Ramos (cell line): ENCODE data around the gene PSG11.
"Not testable (repeated sequence)": the region's sequence is repeated elsewhere in the genome, so short reads cannot be mapped to it uniquely, and the experiment has no call there.

ENCODE experiments used
- in situ Hi-C: fragments of 300-500 bp; cut with MboI; formaldehyde crosslinking; loops from one replicate; pipeline ENCODE4 v1.14.3; 2022; ENCODE audit warnings: low sequenced_read_pairs; ENCODE audit not compliant: unreplicated experiment

PSG11 gene

DNA sequence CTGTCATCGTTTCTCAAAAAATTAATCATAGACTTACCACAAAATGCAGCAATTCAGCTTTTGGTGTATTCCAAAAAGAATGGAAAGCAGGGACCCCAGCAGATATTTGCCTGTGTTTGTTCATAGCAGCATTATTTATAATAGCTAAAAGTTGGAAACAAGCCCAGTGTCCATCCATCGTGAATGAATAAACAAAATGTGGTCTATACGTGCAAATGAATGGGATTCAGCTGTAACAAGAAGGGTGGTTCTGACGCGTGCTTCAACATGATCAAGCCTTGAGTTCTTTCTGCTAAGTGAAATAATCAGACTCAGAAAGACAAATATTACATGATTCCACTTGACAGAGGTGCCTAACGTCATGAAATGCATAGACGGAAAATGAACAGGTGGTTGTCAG, 36.4 kb downstream of the PSG11 start:
- in situ Hi-C loops, result no loop called here

GRCh38 chr19:42989186-42989585, 37.1 kb downstream of the PSG11 start:
- in situ Hi-C loops, result not testable (repeated sequence)

- in situ Hi-C loops, result not testable (repeated sequence)
These were observed 38.1 kb downstream of the PSG11 start for GRCh38 chr19:42988206-42988605.

GRCh38 chr19:42985588-42985987, 40.7 kb downstream of the PSG11 start:
- in situ Hi-C loops, result no loop called here

GRCh38 chr19:42982111-42982510, 44.2 kb downstream of the PSG11 start:
- in situ Hi-C loops, result not testable (repeated sequence)

DNA sequence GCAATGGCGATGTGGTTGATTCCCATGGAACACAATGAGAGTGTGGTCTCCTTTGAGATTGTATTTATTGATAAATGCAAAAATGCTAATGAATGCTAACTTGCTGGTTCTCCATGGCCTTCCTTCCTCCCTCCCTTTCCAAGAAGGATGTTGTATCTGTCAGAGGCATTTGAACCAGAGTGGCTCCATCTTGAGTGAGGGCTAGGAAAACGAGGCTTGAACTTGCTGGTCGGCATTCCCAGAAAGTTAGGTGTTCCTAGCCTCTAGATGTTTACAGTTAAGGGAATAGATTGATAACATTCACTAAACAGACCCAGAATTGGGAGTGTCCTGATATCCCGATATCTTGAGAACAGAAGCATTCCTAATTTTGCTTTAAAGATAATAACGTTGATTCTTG, 54.8 kb downstream of the PSG11 start:
- in situ Hi-C loops, result not testable (repeated sequence)

- in situ Hi-C loops, result no loop called here
These were observed 61.1 kb downstream of the PSG11 start for GRCh38 chr19:42965176-42965575.

DNA sequence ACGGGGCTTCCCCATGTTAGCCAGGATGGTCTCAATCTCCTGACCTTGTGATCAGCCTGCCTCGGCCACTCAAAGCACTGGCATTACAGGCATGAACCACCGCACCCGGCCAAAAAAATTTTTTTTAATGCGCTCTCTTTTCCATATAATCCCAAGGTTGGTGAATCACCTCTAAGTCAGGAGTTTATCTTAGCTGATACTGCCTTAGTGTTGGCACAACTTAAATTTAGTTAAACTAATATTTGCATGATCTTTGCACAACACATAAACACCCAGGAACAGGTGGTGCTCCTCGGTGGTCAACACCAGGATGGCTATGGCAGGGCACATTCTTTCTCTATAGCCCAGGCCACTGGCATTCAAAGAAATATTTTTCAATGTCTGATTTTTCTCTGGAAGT, 65.2 kb downstream of the PSG11 start:
- in situ Hi-C loops, result no loop called here
